Cardiac muscle cell (in vitro differentiated cells and primary cell): ENCODE results near the gene CCDC152. TPM values are rescaled to one million over a fixed set of nuclear protein-coding genes. Genes with fewer than 3 reads are reported as not detected.

Source experiments
- DNase-seq, 2 donors: peaks; one replicate each; pipeline versions ENCODE4 v3.0.0 to v3.0.0-alpha.2; 2010 to 2017; ENCODE audit warnings: low read depth in 1 of 2, low spot score in 1 of 2
- H3K27ac ChIP-seq: fragments of 200-600 bp; sonication (generic); 2 replicates; pipeline ENCODE4 v1.5.1; 2016
- H3K27me3 ChIP-seq: fragments of 200-600 bp; sonication (generic); 2 replicates; pipeline ENCODE4 v1.6.0; 2016; ENCODE audit warnings: control low read depth
- H3K36me3 ChIP-seq: fragments of 200-600 bp; sonication (generic); 2 replicates; pipeline ENCODE4 v1.5.1; 2016; ENCODE audit warnings: control low read depth
- H3K4me1 ChIP-seq: fragments of 200-600 bp; sonication (generic); 2 replicates; pipeline ENCODE4 v1.8.1; 2017; ENCODE audit warnings: low read depth, mild to moderate bottlenecking, mixed run types
- H3K4me3 ChIP-seq: fragments of 200-600 bp; sonication (generic); 2 replicates; pipeline ENCODE4 v1.5.1; 2016; ENCODE audit warnings: mild to moderate bottlenecking
- H3K9me3 ChIP-seq: fragments of 200-600 bp; sonication (generic); 2 replicates; pipeline ENCODE4 v1.5.1; 2017; ENCODE audit warnings: low read depth, mild to moderate bottlenecking, control low read depth
- CTCF ChIP-seq: IDR thresholded peaks from 2 replicates; pipeline ENCODE4 v1.5.1; 2012; ENCODE audit warnings: low read depth, mild to moderate bottlenecking, low read length
- polyA plus RNA-seq: library from polyadenylated mRNA; unstranded; fragments of >200 nt; fragmentation: Nextera tagmentation; extraction: Ambion mirVana; gene quantifications from 2 replicates; pipeline ENCODE4 v1.2.1, GENCODE V29; 2016
- total RNA-seq: library from RNA; depleted of rRNA; stranded (reverse); fragments of >200 nt; gene quantifications from 2 replicates; pipeline ENCODE4 v1.2.3, GENCODE V29; 2016

CCDC152 gene
- total and polyA plus RNA-seq, 2 experiments from 2014 or later: 1.5 to 6.5 TPM

- H3K4me3 ChIP-seq: no peak overlapping the region
- H3K4me1 ChIP-seq: no peaks in the 10 kb centered on the region
- H3K9me3 ChIP-seq: no peaks in the 10 kb centered on the region
- no peak overlapping the region for H3K27ac ChIP-seq
- no peak for TF ChIP-seq CTCF
- no peaks in the 10 kb centered on the region for H3K27me3 ChIP-seq
- no peak for DNase-seq
- H3K36me3 ChIP-seq: peaks cover 18% of the 10 kb centered on the region
Observed at GRCh38 chr5:42798284-42799240, 41.9 kb downstream of the CCDC152 start.

GRCh38 chr5:42799241-42799608 lies 42.6 kb downstream of the CCDC152 start:
- Histone ChIP-seq H3K36me3 (peaks cover 18% of the 10 kb centered on the region), H3K4me1 (no peaks in the 10 kb centered on the region), H3K27ac (no peak overlapping the region), H3K4me3 (no peak overlapping the region), H3K9me3 (no peaks in the 10 kb centered on the region), H3K27me3 (no peaks in the 10 kb centered on the region)
- no peak for DNase-seq
- no peak for TF ChIP-seq CTCF

- H3K9me3 ChIP-seq: no peaks in the 10 kb centered on the region
- H3K36me3 ChIP-seq: peaks cover 18% of the 10 kb centered on the region
- H3K4me1 ChIP-seq: no peaks in the 10 kb centered on the region
- no peak for TF ChIP-seq CTCF
- no peak overlapping the region for H3K4me3 ChIP-seq
- no peak for DNase-seq
- H3K27ac ChIP-seq: no peak overlapping the region
- no peaks in the 10 kb centered on the region for H3K27me3 ChIP-seq
Observed at GRCh38 chr5:42799668-42800114, 43.1 kb downstream of the CCDC152 start.

GRCh38 chr5:42800748-42801330 lies 44.2 kb downstream of the CCDC152 start:
- H3K27ac ChIP-seq: no peak overlapping the region
- no peak overlapping the region for H3K4me3 ChIP-seq
- DNase-seq: no peak
- no peaks in the 10 kb centered on the region for H3K4me1 ChIP-seq
- no peaks in the 10 kb centered on the region for H3K27me3 ChIP-seq
- no peaks in the 10 kb centered on the region for H3K9me3 ChIP-seq
- no peak for TF ChIP-seq CTCF
- peaks cover 28% of the 10 kb centered on the region for H3K36me3 ChIP-seq

GRCh38 chr5:42801516-42802166 lies 45.0 kb downstream of the CCDC152 start:
- Histone ChIP-seq H3K27me3 (no peaks in the 10 kb centered on the region), H3K4me3 (no peak overlapping the region), H3K9me3 (no peaks in the 10 kb centered on the region), H3K4me1 (no peaks in the 10 kb centered on the region), H3K27ac (no peak overlapping the region), H3K36me3 (peaks cover 35% of the 10 kb centered on the region)
- no peak for DNase-seq
- no peak for TF ChIP-seq CTCF
